HL-60/S4 (cell line): Measurements from ENCODE around the gene EXPH5.
"Not testable (repeated sequence)": the region's sequence is repeated elsewhere in the genome, so short reads cannot be mapped to it uniquely, and the experiment has no call there.

Source experiments
- in situ Hi-C: fragments of 300-500 bp; cut with MboI; formaldehyde crosslinking; loops from 2 replicates; pipeline ENCODE4 v1.14.3; 2022; ENCODE audit warnings: low sequenced_read_pairs

EXPH5 gene

DNA sequence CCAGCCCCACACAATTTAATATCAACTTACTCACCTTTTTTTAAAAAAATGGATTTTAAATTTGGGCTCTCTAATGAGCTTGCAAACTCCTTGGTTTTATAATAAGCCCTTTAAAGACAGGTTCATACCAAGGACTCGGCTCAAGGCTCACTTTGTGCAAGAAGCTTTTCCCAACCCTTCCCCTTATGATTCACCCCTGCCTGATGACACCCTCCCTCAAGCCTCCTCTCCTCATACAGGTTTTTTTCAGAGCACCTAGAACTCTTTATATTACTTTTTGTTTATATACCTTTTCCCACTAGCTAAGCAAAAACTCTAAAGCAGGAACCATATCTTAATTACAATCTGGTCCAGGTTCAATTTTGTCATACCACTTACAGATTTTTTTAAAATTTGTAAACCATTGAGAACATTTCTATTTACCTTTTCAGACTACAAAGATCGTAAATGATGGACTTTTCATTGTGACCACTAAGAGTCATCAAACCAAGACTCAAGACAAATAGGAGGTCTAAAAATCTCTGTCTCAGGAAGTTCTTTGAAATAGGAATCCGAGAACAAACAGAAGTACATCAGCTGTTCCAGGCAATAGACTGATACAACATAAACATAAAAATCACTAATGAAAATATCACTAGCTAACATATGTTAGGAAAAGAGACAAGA is 13.1 kb upstream of the EXPH5 start:
- in situ Hi-C loops = no loop called here

DNA sequence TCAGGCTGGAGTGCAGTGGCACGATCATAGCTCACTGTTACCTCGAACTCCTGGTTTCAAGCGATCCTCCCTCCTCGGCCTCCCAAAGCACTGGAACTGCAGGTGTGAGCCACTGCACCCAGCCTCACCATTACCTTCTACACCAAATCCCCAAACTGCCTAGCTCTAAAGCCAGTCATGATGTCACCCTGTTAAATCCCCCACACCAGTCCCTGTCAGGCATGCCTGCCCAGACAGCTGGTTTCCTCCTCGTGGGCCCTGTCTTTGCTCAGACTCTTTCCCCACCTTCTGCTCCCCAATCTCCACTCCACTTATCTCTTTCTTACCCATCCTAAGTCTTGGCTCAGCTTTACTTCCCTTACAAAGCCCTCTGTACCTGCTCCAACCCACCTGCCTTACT is 12.5 kb upstream of the EXPH5 start:
- in situ Hi-C loops = no loop called here

DNA sequence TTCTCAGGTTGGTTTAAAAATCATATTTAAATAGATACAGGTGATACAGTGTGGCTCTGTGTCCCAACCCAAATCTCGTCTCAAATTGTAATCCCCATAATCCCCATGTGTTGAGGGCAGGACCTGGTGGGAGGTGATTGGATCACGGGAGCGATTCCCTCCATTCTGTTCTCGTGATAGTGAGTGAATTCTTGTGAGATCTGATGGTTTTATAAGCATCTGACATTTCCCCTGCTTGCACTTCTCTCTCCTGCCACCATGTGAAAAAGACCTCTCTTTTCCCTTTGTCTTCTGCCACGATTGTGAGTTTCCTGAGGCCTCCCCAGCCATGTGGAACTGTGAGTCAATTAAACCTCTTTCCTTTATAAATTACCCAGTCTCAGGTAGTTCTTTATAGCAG is 9.2 kb upstream of the EXPH5 start:
- in situ Hi-C loops = not testable (repeated sequence)

DNA sequence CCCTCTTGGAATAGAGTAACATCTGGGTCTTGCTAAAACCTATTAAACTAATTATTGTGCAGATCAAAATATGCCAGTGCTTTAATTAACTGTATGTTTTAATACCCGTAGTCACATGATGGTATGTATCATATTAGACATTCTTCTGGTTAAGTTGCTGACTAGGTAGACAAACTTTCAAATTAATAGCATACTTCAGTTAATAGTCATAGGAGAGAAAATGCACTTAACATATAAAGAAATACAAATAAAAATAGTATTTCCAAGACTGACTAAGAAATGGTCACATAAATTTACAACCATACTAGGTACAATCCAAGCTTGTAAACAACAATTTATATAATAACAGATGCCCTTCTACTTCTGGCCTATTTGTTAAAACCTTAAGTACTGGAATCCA is 7.6 kb upstream of the EXPH5 start:
- in situ Hi-C loops = no loop called here

DNA sequence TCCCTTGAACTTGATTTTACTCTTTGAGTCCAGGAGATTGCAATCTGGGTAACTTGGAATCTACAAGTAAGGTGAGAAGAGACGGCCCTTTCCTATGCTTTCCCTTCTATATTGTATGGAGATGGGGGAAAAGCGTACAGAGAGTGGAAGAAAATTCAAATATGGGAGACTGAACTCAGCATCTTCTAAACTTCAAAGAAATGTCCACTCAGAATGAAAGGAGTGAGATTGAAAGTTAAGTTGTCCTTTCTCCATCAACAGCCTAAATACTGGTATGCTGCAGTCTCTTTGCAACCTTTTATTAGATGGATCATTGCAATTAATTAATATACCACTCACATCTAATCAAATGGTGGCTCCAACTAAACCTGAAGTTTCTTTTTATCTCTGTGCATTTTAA is 6.4 kb upstream of the EXPH5 start:
- in situ Hi-C loops = no loop called here

DNA sequence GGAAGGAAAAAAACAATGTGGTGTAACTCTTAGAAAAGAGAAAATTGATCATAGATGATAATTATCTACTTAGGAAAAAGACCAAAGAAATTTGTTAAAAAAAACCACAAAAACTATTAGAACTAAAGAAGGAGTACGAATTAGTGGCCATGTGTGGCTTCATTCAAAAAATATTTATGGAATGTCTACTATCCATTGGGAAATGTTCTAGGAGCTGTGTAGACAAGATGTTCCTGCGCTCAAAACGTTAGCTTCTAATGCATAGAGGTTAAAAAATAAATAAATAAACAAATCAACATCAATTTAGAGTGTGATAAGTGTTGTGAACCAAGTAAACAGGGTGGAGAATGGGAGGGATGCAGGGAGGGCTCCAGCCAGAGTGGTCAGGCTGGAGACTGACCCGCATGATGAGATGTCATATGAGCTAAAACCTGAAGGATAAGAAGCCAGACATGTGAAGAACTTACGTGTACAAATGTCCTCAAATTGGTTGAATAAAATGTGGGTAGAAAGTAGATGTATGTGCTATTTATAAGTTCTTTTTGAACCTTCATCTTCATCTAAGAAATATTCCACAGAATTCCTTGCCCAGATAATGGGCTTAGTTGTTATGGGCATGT is 4.3 kb upstream of the EXPH5 start:
- in situ Hi-C loops = no loop called here

DNA sequence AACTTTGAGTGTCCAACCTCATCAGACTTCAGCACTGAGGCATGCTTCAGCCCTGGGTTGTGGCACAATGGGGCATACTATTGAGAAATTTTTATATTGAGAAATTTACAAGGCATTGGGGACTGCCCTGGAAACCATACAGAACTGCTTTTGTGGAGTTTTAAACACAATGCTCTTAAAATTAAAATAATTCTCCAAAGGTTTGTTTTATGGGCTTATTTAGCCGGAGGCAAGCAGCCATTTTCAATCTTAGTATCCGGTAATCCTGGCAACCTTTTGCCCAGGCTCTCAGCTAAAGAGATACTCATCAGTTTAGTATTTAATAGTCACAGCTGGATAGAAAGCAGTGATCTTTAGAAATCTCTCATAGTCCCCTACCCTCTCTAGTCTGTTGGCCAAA is 3.1 kb upstream of the EXPH5 start:
- in situ Hi-C loops = no loop called here

DNA sequence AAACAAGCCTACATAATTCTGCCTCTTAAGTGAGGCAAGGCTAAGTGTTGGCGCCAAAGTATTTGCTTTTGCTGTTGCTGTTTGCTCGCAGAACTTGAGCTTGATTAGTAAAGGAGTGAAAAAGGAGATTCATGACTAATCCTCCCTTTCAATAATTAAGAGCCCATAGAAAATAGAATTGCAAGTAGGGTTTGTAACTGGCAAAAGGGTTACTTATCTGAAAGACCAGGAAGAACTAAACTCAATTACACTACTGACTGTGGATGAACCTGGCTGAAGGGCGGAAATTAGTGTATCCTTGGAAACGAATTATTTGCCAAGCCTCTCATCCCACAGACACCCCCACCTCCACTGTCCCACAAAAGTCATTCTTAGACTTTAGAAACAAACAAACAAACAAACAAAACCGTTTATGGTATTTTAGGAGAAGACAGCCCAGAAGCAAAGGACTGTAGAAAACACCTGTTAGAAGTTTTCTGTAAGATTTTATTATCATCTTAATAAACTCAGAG is 411 bp upstream of the EXPH5 start:
- in situ Hi-C loops = no loop called here

DNA sequence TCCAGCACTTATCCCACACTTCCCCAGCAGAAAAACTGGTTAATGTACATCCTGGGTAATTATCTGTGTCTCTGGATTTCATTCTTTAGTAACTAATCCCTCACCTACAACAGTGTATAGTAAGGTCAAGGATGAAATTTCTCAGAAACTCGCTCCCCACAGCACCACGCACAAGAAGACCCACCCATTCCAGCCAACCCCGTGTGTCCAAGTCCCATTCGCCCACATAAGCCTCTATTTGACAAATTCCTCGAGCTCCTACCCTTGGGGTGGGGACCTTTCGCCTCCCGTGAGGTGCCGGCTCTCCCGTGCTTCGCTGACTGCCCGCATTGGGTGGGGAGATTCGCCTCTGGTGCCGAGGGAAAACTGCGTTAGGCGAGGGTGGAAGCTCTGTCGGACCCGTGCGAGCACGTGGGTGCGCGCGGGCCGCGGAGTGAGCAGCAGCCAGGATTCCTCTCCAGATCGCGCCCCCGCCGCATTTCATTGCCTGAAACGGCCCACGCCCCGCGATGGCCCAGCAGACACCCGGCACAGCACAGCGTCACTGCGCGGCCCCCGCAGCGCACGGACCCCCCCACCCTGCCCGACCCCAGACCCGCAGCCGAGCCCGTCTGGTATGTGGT is 866 bp downstream of the EXPH5 start:
- in situ Hi-C loops = no loop called here

DNA sequence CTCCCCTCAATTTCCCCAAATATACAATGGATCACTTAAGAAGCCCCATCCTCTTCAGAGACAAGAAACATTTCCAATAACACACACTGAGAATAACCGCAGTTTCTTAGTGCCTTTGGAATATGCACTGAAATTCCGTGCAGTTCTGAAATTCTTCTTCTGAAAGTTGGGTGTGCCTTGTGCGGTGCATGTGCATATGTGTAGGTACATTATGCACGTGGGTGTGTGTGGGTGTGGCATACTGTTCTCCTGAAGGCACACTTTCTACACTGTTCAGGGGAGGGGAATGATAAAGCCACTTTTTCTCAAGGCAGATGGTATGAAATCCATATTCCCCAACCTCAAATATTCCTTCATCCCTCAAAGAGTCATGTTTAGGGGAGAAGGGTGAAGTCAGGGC is 1.7 kb downstream of the EXPH5 start:
- in situ Hi-C loops = no loop called here

DNA sequence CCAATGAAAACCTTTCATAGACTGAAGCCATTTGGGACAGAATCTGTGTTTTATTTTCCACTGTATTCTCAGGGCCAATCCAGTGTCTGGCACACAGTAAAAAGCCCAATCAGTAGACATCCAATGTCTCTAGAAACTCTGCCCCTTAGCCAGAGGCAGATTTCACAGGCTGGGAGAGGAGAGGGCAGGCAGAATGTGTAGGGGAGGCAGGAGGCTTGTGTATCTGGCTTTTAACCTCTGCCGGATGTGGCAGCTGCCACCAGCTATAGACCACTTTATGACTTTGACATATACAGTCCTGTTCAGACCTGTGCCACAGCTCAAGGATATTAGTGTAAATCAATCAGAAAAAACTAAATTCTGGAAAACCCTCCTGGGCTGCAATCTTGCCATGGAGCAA is 4.4 kb downstream of the EXPH5 start:
- in situ Hi-C loops = no loop called here

DNA sequence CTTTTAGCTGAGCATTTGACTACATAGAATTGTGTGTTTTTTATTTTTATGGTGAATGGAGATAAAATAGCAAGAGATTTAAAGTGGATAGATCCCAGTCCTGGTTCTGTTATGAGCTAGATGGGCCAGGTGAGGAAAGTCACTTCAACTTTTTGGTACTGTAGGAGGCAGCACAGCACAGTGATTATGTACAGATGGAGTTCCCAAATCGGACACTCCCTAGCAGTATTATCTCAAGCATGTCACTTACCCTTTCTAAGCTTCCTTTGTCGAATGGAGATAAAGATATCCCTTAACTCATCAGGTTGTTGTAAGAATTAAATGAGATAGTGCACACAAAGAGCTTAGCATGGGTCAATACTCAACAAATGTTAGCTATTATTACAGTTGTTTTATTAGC is 5.3 kb downstream of the EXPH5 start:
- in situ Hi-C loops = no loop called here

DNA sequence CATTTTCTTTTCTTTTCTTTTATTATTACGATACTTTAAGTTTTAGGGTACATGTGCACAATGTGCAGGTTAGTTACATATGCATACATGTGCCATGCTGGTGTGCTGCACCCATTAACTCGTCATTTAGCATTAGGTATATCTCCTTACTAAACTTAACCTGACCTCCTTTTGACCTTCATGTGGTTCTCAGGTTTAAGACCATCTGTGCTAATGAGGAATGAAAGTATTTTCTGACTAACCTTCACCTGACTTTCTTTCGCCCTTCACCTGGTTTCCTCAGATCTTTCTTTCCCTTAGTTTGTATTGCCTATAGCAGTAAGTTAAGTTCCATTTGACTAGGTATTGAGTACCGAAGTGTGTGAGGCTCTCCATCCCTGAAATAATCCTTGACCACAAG is 6.5 kb downstream of the EXPH5 start:
- in situ Hi-C loops = no loop called here

DNA sequence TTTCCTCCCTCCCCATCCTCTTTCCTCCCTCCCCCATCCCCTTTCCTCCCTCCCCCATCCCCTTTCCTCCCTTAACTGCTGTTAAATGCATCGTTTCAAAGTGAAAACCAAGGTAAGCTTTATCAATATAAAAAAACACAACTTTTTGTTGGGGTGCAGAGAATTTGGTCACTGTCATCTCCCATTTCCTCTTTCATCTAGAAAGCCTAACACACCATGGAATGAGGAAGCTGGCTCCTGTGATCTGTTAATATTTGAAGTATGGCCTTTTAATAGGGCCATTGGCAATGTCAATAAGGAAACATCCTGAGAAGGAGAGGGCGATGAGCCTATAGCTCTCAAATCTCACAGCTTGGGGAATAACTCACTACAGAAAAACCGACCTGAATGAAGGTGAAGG is 7.0 kb downstream of the EXPH5 start:
- in situ Hi-C loops = no loop called here

DNA sequence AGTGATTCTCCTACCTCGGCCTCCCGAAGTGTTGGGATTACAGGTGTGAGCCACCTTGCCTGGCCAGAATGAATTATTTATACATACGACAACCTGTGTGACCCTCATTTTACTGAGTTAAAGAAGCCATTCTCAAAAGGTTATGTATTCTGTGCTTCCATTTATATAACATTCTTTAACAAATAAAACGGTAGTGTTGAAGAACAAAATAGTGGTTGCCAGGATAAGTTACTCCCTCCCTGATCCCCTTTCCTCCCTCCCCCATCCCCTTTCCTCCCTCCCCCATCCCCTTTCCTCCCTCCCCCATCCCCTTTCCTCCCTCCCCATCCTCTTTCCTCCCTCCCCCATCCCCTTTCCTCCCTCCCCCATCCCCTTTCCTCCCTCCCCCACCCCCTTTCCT is 7.4 kb downstream of the EXPH5 start:
- in situ Hi-C loops = not testable (repeated sequence)

DNA sequence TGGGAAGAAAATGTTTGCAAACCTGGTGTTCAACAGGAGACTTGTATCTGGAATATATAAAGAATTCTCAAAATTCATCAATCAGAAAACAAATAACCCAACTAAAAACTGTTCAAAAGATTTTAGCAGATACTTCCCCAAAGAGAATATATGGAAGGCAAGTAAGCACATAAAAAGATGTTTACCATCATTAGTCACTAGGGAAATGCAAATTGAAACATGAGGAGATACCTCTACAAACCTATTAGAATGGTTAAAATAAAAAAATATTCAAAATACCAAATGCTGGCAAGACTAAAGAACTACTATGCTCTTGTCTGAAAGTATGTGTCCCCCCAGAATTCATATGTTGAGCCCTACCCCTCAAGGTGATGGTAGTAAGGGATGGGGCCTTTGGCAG is 8.6 kb downstream of the EXPH5 start:
- in situ Hi-C loops = no loop called here

DNA sequence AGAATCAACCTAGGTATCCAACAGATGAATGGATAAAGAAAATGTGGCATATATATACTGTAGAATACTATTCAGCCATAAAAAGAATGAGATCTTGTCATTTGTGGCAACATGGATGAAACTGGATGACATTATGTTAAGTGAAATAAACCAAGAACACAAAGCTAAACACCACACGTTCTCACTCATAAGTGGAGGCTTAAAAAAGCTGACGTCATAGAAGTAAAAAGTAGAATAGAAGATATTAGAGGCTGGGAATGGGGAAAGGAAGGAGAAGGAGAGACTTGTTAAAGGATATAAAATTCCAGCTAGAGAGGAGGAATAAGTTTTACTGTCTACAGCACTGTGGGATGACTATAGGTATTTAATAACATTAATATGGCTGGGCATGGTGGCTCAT is 12.9 kb downstream of the EXPH5 start:
- in situ Hi-C loops = no loop called here

DNA sequence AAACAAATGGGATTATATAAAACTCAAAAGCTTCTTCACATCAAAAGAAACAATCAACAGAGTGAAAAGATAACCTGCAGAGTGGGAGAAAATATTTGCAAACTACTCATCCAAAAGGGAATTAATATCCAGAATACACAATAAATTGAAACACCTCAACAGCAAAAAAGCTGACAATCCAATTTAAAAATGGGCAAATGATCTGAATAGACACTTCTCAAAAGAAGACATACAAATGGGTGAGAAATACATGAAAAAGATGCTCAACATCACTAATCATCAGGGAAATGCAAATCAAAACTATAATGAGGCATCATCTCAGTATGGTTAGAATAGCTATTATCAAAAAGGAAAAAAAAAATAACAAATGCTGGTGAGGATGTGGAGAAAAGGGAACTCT is 13.5 kb downstream of the EXPH5 start:
- in situ Hi-C loops = no loop called here

DNA sequence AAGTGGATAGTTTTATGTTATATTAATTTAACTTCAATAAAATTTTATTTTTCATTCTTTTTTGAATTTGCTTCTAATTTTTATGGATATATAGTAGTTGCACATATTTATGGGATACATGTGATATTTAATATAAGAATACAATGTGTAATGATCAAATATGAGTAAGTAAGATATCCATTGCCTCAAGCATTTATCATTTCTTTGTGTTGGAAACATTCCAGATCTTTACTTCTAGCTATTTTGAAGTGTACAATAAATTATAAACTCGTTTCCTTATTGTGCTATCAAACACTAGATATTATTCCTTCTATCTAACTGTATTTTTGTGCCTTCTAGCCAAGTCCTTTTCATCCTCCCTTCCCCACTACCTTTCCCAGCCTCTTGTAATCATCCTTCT is 17.0 kb downstream of the EXPH5 start:
- in situ Hi-C loops = no loop called here

DNA sequence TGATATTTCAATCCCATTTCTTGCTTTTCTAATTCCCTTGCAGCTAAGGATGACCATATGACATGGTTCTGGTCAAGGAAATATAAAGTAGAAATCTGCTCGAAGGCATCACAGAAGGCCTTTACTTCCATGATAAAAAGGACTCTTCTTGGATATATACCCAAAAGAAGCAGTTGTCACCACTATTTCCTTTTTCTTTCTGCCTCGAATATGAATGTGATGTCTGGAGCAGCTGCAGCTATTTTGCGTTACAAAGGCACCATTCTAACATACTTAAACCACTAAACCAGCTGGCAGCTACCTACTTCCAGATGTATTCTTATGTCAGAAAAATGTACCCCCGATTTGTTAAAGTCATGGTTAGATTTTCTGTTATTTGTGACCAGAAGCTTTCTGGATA is 18.9 kb downstream of the EXPH5 start:
- in situ Hi-C loops = no loop called here

DNA sequence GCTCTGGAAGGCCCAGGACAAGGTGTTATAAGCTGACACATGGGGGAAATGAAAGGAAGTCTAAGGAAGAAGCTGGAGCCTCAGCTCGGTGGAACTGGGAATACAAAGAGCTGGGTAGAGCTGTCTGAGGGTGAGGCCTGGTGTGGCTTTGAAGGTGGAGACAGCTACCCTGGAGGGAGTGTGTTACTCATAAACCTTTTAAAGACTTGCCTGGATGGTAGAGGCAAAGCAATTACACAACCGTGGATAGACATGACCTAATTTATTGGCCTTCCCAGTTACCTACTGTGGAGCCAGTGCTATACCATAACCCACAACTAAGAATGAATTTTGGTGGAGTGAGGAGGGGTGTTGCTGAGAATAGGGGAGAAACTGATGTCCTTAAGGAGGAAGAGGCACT is 22.6 kb downstream of the EXPH5 start:
- in situ Hi-C loops = no loop called here

DNA sequence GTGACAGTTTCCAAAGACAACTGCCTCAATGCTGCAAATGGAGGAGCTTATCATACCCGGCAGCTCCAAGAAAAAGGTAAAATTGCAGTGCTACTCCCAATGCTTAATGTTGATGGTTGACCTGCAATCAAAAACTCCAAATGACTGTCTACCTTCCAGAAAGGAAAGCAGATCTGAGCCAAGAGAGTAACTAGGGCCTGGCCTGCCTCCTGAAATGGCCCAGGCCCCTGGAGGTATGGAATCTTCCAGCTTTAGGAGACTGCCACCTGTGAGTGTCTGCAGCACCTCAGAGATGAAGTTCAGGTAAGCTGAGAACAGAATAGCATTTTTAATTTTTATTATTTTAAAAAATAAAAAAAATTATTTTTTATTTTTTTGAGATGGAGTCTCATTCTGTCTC is 23.7 kb downstream of the EXPH5 start:
- in situ Hi-C loops = no loop called here
